Measurements from ENCODE around the gene DCLK1. TPM values are rescaled to one million over a fixed set of nuclear protein-coding genes. Genes with fewer than 3 reads are reported as not detected.

The DCLK1 gene
- total RNA-seq, 1 experiment from 2014 or later = 36.2 TPM

DNA sequence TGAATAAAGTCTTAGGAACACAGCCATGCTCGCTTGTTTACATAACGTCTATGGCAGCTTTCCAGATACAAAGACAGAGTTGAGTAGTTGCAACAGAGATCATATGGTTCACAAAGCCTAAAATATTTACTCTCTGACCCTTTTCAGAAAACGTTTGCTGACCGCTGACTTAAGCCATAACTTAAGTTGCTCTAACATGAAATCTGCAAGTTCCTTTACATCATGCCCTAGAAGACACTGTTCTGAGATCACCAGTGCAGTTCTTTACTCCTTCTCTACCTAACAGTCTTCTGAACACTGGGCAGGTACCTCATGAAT is 166.4 kb downstream of the DCLK1 start:
- no peak overlapping the region for H3K27ac ChIP-seq (ENCODE audit: insufficient read length, low read depth, low read length)
- TF ChIP-seq, protein P1, sequence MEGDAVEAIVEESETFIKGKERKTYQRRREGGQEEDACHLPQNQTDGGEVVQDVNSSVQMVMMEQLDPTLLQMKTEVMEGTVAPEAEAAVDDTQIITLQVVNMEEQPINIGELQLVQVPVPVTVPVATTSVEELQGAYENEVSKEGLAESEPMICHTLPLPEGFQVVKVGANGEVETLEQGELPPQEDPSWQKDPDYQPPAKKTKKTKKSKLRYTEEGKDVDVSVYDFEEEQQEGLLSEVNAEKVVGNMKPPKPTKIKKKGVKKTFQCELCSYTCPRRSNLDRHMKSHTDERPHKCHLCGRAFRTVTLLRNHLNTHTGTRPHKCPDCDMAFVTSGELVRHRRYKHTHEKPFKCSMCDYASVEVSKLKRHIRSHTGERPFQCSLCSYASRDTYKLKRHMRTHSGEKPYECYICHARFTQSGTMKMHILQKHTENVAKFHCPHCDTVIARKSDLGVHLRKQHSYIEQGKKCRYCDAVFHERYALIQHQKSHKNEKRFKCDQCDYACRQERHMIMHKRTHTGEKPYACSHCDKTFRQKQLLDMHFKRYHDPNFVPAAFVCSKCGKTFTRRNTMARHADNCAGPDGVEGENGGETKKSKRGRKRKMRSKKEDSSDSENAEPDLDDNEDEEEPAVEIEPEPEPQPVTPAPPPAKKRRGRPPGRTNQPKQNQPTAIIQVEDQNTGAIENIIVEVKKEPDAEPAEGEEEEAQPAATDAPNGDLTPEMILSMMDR (conservative IDR thresholded peaks at IDR 0.05) = no peak
- peaks cover 15 to 30% (median 16%) of the 10 kb centered on the region in 3 experiments for H3K36me3 Mint-ChIP-seq (ENCODE audit: insufficient read depth in 1 of 3, low read depth in 3 of 3)

More for the DNA sequence above, 166.4 kb downstream of the DCLK1 start:
- Mint-ChIP-seq H3K27me3 (ENCODE audit: low read depth) (no peaks in the 10 kb centered on the region), H3K4me1 (0 out of 4 replicates have a peak, but pooled peaks cover 0 to 3% of the 10 kb centered on the region in 2 experiments), H3K27ac (no peak overlapping the region), H3K4me3 (no peak overlapping the region), H3K9me3 (peaks cover 27 to 35% of the 10 kb centered on the region in 2 experiments)
- Histone ChIP-seq H3K23ac (ENCODE audit: insufficient read length, low read depth, low read length) (no peak overlapping the region), H3K27me3 (ENCODE audit: insufficient read depth, low read length) (no peaks in the 10 kb centered on the region), H3K4ac (ENCODE audit: low read depth, low read length) (no peak overlapping the region), H2BK15ac (ENCODE audit: low read depth, low read length) (no peak overlapping the region), H2BK12ac (ENCODE audit: insufficient read length, low read depth, low read length) (no peak overlapping the region), H3K9ac (ENCODE audit: extremely low read depth, insufficient read length, low read length) (no peak overlapping the region), H3K9me3 (ENCODE audit: control insufficient read depth, low read depth, low read length) (peaks cover 11% of the 10 kb centered on the region), H3K79me1 (ENCODE audit: insufficient read depth, low read depth, low read length, poor library complexity, severe bottlenecking) (no peaks in the 10 kb centered on the region), H3K18ac (ENCODE audit: insufficient read length, low read depth, low read length) (no peak overlapping the region), H3K14ac (ENCODE audit: insufficient read depth, low read length) (no peak overlapping the region), H4K91ac (ENCODE audit: insufficient read length, low read depth, low read length) (no peak overlapping the region), H3K79me2 (ENCODE audit: insufficient read depth, low read length) (no peaks in the 10 kb centered on the region), H4K8ac (replicated peaks; ENCODE audit: insufficient read length, low read depth, low read length) (no peak overlapping the region), H2BK20ac (ENCODE audit: low read depth, low read length, poor library complexity, severe bottlenecking) (no peak overlapping the region), H3T11ph (ENCODE audit: low read length) (no peak overlapping the region), H4K20me1 (ENCODE audit: control insufficient read depth, insufficient read depth, insufficient read length) (no peaks in the 10 kb centered on the region), H3K56ac (ENCODE audit: insufficient read length, low read depth, low read length) (no peak overlapping the region), H3K4me1 (ENCODE audit: insufficient read depth, low read length) (no peaks in the 10 kb centered on the region), H2AFZ (ENCODE audit: low read length) (no peak overlapping the region), H3K23me2 (ENCODE audit: insufficient read length, low read depth, low read length, poor library complexity, severe bottlenecking) (no peaks in the 10 kb centered on the region), H2BK5ac (ENCODE audit: insufficient read length, low read length) (no peak overlapping the region), H2AK5ac (ENCODE audit: insufficient read length, low read length) (no peak overlapping the region), H4K5ac (ENCODE audit: insufficient read length, low read depth, low read length) (no peak overlapping the region), H3K4me2 (ENCODE audit: insufficient read depth, insufficient read length, low read length) (no peak overlapping the region), H2BK120ac (ENCODE audit: low read depth, low read length, poor library complexity, severe bottlenecking) (no peak overlapping the region)
- DNase-seq = no peak
- WGBS (ENCODE audit: extremely low coverage, insufficient read length, low lambda C conversion rate) = no CpG with 5 or more reads among the region's 4 CpGs
